GM19455 (cell line): Measurements from ENCODE around the gene RPL36A.

Experiments used
- ATAC-seq: cut with Tn5 transposase; IDR thresholded peaks from one replicate; pipeline ENCODE4 v1.9.1; 2021; ENCODE audit not compliant: unreplicated experiment

RPL36A gene

DNA sequence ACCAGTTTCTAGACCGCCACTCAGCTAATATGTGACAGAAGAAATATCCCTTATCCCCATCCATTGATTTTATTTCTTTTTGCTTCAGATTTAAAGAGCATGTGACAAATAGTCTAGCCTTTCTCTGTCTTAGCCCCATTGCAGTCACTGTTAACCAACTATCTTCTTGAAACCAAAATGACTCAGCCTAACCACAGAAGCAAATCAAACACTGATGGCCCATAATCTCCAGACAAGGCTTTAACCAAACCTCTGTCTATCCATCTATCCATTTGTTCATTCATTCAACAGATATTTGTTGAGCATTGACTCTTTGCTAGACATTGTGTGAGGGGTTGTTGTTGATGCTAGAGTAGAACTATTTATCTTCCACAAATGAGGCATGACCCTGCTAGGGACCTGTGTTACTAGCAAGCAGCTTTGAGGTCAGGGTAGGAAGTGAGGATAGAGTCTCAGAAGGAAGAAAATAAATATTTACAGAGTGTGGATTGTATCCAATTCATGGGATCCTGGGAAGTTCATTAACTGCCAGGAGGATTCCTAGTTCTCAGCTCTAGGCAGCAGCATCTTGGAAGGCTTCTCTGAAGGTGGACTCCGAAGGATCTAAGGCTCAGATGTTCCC is 39.8 kb downstream of the RPL36A start:
- ATAC-seq = peak; percentile 90

- no peak for ATAC-seq
These were observed 51.3 kb downstream of the RPL36A start for GRCh38 chrX:101442085-101442484.
